Measurements from ENCODE around the gene AICDA.

GRCh38 chr12:8615206-8615605 is 2.5 kb upstream of the AICDA start:
- no peak for TF ChIP-seq POLR2A (IDR thresholded peaks at IDR 0.05)
- no peak for TF ChIP-seq CTCF (IDR thresholded peaks at IDR 0.05)
